Activated B cell treated with CpG ODN at 0.5 μM for 24 hours (primary cell): ENCODE measurements around the gene CTNND2. TPM values are rescaled to one million over a fixed set of nuclear protein-coding genes. Genes with fewer than 3 reads are reported as not detected.

Experiments used
- ATAC-seq: fragments of 200-7000 bp; cut with Tn5 transposase; one replicate; pipeline ENCODE4 v1.10.0; 2021; ENCODE audit warnings: low read depth, mild to moderate bottlenecking, moderate library complexity
- CTCF ChIA-PET: fragments of 350-600 bp; sonication (Branson Sonifier 250); formaldehyde crosslinking; loops from one replicate; lab custom pipeline; 2021; ENCODE audit warnings: antibody characterized with exemption; lab: Charles Lee
- POLR2A ChIA-PET: fragments of 350-600 bp; sonication (Branson Sonifier 250); formaldehyde crosslinking; loops from one replicate; lab custom pipeline; 2021; ENCODE audit warnings: antibody characterized with exemption; lab: Charles Lee
- DNase-seq: peaks from one replicate; pipeline ENCODE4 v3.0.0; 2022
- H3K27ac Mint-ChIP-seq: one replicate; pipeline ENCODE4 v1.8.0; 2020; ENCODE audit warnings: mixed read lengths
- H3K27me3 Mint-ChIP-seq: one replicate; pipeline ENCODE4 v1.8.0; 2021; ENCODE audit warnings: mixed read lengths
- H3K36me3 Mint-ChIP-seq: one replicate; pipeline ENCODE4 v1.8.0; 2021; ENCODE audit warnings: low read depth, mixed read lengths
- H3K4me1 Mint-ChIP-seq: one replicate; pipeline ENCODE4 v1.8.0; 2021; ENCODE audit warnings: mixed read lengths
- H3K4me3 Mint-ChIP-seq: one replicate; pipeline ENCODE4 v1.8.0; 2020; ENCODE audit warnings: mild to moderate bottlenecking, mixed read lengths
- H3K9me3 Mint-ChIP-seq: one replicate; pipeline ENCODE4 v1.8.0; 2020; ENCODE audit warnings: mixed read lengths
- intact Hi-C: fragments of 100-400 bp; cut with micrococcal nuclease; formaldehyde crosslinking; loops from one replicate; pipeline ENCODE4 v1.15.1; 2024
- total RNA-seq: library from RNA; stranded (reverse); gene quantifications from 2 replicates; pipeline ENCODE4 v1.2.3, GENCODE V29; 2022
- TF ChIP-seq, protein P1 (sequence below): fragments of 200-600 bp; IDR thresholded peaks from one replicate; pipeline ENCODE4 v1.8.0; 2022; ENCODE audit warnings: antibody characterized with exemption, mild to moderate bottlenecking

Gene CTNND2
- total RNA-seq, 1 donor from 2014 or later: not detected

GRCh38 chr5:11363631-11364178, 540.5 kb downstream of the CTNND2 start:
- Mint-ChIP-seq H3K9me3 (no peaks in the 10 kb centered on the region), H3K4me1 (no peaks in the 10 kb centered on the region), H3K36me3 (no peaks in the 10 kb centered on the region), H3K27ac (no peak overlapping the region), H3K27me3 (no peaks in the 10 kb centered on the region), H3K4me3 (no peak overlapping the region)
- CTCF ChIA-PET: no interaction called here
- ATAC-seq: no peak
- no peak for DNase-seq
- intact Hi-C loops: no loop called here
- POLR2A ChIA-PET: no interaction called here
- TF ChIP-seq, protein P1, sequence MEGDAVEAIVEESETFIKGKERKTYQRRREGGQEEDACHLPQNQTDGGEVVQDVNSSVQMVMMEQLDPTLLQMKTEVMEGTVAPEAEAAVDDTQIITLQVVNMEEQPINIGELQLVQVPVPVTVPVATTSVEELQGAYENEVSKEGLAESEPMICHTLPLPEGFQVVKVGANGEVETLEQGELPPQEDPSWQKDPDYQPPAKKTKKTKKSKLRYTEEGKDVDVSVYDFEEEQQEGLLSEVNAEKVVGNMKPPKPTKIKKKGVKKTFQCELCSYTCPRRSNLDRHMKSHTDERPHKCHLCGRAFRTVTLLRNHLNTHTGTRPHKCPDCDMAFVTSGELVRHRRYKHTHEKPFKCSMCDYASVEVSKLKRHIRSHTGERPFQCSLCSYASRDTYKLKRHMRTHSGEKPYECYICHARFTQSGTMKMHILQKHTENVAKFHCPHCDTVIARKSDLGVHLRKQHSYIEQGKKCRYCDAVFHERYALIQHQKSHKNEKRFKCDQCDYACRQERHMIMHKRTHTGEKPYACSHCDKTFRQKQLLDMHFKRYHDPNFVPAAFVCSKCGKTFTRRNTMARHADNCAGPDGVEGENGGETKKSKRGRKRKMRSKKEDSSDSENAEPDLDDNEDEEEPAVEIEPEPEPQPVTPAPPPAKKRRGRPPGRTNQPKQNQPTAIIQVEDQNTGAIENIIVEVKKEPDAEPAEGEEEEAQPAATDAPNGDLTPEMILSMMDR: no peak

DNA sequence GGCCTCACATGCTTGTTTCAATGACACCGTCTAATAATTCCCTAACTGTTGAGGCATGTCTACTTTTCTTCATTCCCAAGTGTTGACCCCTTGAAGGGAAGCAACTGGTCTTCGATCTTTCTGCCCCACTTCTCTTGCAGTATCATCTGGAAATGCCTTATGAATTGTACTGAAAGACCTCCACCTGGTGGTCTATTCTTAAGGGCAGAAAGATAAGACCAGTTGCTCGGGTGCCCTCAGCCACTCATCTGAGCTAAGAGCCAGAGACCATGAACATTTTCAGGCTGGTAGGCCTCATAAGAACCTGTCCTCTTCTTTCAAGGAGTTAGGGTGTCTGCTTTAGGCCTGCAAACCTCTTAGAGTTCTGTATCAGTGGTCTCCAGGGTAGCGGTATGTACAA, 542.5 kb downstream of the CTNND2 start:
- Mint-ChIP-seq H3K27me3 (no peaks in the 10 kb centered on the region), H3K9me3 (no peaks in the 10 kb centered on the region), H3K4me3 (no peak overlapping the region), H3K36me3 (no peaks in the 10 kb centered on the region), H3K27ac (no peak overlapping the region), H3K4me1 (no peaks in the 10 kb centered on the region)
- TF ChIP-seq, protein P1: no peak
- DNase-seq (no peak), ATAC-seq (no peak)
- CTCF ChIA-PET: no interaction called here
- intact Hi-C loops: no loop called here
- POLR2A ChIA-PET: no interaction called here

DNA sequence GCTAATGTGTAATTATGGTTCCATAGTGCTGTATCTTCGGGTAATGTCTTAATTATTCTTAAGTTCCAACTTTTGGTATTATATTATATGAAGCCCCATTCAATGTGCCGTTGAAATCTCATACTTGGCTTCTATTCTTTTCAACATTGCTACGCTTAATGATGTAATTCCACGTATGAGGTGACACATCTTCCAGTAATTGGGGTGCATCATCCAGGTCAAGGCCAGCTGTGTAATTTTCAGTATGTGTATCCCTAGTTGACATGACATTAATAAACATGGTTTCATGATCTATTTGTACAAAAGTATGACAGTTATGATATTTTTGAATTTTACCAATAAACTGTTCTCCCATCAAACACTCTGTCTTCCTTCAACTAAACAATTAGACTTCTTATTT, 546.3 kb downstream of the CTNND2 start:
- CTCF ChIA-PET: no interaction called here
- TF ChIP-seq, protein P1: no peak
- Mint-ChIP-seq H3K27me3 (no peaks in the 10 kb centered on the region), H3K4me1 (no peaks in the 10 kb centered on the region), H3K36me3 (no peaks in the 10 kb centered on the region), H3K27ac (no peak overlapping the region), H3K9me3 (peaks cover 5% of the 10 kb centered on the region), H3K4me3 (no peak overlapping the region)
- intact Hi-C loops: no loop called here
- ATAC-seq: no peak
- DNase-seq: no peak
- POLR2A ChIA-PET: no interaction called here

- CTCF ChIA-PET: no interaction called here
- TF ChIP-seq, protein P1: no peak
- POLR2A ChIA-PET: no interaction called here
- Mint-ChIP-seq H3K9me3 (peaks cover 5% of the 10 kb centered on the region), H3K27ac (no peak overlapping the region), H3K36me3 (no peaks in the 10 kb centered on the region), H3K4me3 (no peak overlapping the region), H3K4me1 (no peaks in the 10 kb centered on the region), H3K27me3 (no peaks in the 10 kb centered on the region)
- intact Hi-C loops: no loop called here
- no peak for DNase-seq
- ATAC-seq: no peak
Observed at GRCh38 chr5:11355491-11355890, 548.8 kb downstream of the CTNND2 start.

GRCh38 chr5:11346336-11346735, 557.9 kb downstream of the CTNND2 start:
- TF ChIP-seq, protein P1: no peak
- DNase-seq: no peak
- Mint-ChIP-seq H3K27ac (no peak overlapping the region), H3K36me3 (no peaks in the 10 kb centered on the region), H3K9me3 (no peaks in the 10 kb centered on the region), H3K27me3 (peaks cover 3% of the 10 kb centered on the region), H3K4me1 (no peaks in the 10 kb centered on the region), H3K4me3 (no peak overlapping the region)
- POLR2A ChIA-PET: no interaction called here
- no peak for ATAC-seq
- CTCF ChIA-PET: no interaction called here
- intact Hi-C loops: no loop called here
